ENCODE measurements around the gene UBALD2. TPM values are rescaled to one million over a fixed set of nuclear protein-coding genes. Genes with fewer than 3 reads are reported as not detected.
A peak's percentile ranks its signal among the peaks of the same experiment; 100 is the strongest.
"Not testable (repeated sequence)": the region's sequence is repeated elsewhere in the genome, so short reads cannot be mapped to it uniquely, and the experiment has no call there.

UBALD2 gene
- total RNA-seq, 1 donor, result 5.1 TPM

GRCh38 chr17:76252040-76252954 is 12.9 kb upstream of the UBALD2 start:
- no peaks in the 10 kb centered on the region for H3K79me2 ChIP-seq (ENCODE audit: insufficient read depth, low read length)
- DNase-seq (ENCODE audit: insufficient read length, low spot score, missing footprints), result peak; percentile 97
- H3K9me3 ChIP-seq (ENCODE audit: low read depth, low read length), result no peaks in the 10 kb centered on the region
- no peaks in the 10 kb centered on the region for H3K36me3 ChIP-seq (ENCODE audit: insufficient read depth, low read length)
- H2AFZ ChIP-seq (ENCODE audit: low read length), result peak overlapping the region; percentile 5
- TF ChIP-seq, protein P1, sequence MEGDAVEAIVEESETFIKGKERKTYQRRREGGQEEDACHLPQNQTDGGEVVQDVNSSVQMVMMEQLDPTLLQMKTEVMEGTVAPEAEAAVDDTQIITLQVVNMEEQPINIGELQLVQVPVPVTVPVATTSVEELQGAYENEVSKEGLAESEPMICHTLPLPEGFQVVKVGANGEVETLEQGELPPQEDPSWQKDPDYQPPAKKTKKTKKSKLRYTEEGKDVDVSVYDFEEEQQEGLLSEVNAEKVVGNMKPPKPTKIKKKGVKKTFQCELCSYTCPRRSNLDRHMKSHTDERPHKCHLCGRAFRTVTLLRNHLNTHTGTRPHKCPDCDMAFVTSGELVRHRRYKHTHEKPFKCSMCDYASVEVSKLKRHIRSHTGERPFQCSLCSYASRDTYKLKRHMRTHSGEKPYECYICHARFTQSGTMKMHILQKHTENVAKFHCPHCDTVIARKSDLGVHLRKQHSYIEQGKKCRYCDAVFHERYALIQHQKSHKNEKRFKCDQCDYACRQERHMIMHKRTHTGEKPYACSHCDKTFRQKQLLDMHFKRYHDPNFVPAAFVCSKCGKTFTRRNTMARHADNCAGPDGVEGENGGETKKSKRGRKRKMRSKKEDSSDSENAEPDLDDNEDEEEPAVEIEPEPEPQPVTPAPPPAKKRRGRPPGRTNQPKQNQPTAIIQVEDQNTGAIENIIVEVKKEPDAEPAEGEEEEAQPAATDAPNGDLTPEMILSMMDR (IDR thresholded peaks at IDR 0.05; ENCODE audit: extremely low read depth, low read depth, low read length), result no peak
- no peaks in the 10 kb centered on the region for H4K20me1 ChIP-seq (ENCODE audit: insufficient read depth, low read length)
- H3K4me2 ChIP-seq (ENCODE audit: insufficient read depth, low read length), result peak overlapping the region; percentile 60
- H3K27ac ChIP-seq (ENCODE audit: low read depth, low read length), result peak overlapping the region; percentile 89
- H3K27me3 ChIP-seq (ENCODE audit: insufficient read depth, low read length), result peaks cover 5% of the 10 kb centered on the region
- H3K4me1 ChIP-seq (ENCODE audit: insufficient read depth, low read length), result peaks cover 21% of the 10 kb centered on the region
- H3K4me3 ChIP-seq (ENCODE audit: insufficient read depth, low read length), result no peak overlapping the region

DNA sequence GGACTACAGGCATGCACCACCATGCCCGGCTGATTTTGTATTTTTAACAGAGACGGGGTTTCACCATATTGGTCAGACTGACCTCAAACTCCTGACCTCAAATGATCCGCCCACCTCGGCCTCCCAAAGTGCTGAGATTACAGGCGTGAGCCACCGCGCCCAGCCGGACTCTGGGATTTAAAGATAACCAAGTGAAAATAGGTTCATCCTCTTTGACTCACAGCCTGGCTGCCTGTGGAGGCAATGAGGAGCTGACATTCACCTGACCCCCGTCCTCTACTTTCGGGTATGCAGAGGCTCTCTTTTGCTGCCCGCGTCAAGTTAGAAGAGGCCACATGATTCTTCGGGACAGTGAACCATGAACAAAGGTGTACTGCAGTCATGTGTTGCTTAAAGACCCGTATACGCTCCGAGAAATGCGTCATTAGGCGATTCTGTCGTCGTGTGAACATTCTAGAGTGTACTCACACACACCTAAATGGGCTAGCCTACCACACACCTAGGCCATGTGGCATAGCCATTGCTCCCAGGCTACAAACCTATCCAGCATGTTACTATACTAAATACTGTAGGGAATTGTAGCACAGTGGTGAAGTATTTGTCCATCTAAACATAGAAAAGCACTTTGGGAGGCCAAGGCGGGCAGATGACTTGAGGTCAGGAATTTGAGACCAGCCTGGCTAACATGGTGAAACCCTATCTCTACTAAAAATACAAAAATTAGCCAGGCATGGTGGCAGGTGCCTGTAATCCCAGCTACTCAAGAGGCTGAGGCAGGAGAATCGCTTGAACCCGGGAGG is 12.0 kb upstream of the UBALD2 start:
- not testable (repeated sequence) for H2AFZ ChIP-seq (ENCODE audit: low read length); DNase-seq (ENCODE audit: insufficient read length, low spot score, missing footprints)

DNA sequence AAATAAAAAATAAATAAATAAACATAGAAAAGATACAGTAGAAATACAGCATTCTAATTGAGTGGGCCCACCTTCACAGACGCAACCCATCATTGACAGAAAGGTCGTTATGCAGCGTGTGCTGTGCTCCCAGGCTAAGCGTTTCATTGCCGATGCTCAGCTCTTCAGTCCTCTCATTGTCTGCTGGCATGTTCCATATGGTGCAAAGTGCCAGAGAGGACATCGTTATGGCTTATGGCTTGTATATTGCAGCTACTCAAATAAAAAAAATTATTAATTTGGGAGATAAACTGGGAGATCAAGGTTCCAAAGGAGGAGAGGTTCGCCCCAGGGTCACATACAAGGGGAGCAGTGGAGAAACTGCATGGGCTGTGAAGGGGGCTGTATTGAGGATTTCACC is 11.3 kb upstream of the UBALD2 start:
- Histone ChIP-seq H2AFZ (ENCODE audit: low read length) (no peak overlapping the region), H3K27ac (ENCODE audit: low read depth, low read length) (no peak overlapping the region), H3K4me2 (ENCODE audit: insufficient read depth, low read length) (no peak overlapping the region), H3K27me3 (ENCODE audit: insufficient read depth, low read length) (no peaks in the 10 kb centered on the region), H3K79me2 (ENCODE audit: insufficient read depth, low read length) (no peaks in the 10 kb centered on the region), H4K20me1 (ENCODE audit: insufficient read depth, low read length) (no peaks in the 10 kb centered on the region), H3K4me1 (ENCODE audit: insufficient read depth, low read length) (peaks cover 21% of the 10 kb centered on the region), H3K4me3 (ENCODE audit: insufficient read depth, low read length) (no peak overlapping the region), H3K9me3 (ENCODE audit: low read depth, low read length) (no peaks in the 10 kb centered on the region), H3K36me3 (ENCODE audit: insufficient read depth, low read length) (no peaks in the 10 kb centered on the region)
- TF ChIP-seq, protein P1 (IDR thresholded peaks at IDR 0.05; ENCODE audit: extremely low read depth, low read depth, low read length), result no peak
- no peak for DNase-seq (ENCODE audit: insufficient read length, low spot score, missing footprints)

More for the DNA sequence above, 12.0 kb upstream of the UBALD2 start:
- not testable (repeated sequence) for H3K27me3 ChIP-seq (ENCODE audit: insufficient read depth, low read length); H3K36me3 ChIP-seq (ENCODE audit: insufficient read depth, low read length); H3K79me2 ChIP-seq (ENCODE audit: insufficient read depth, low read length); H4K20me1 ChIP-seq (ENCODE audit: insufficient read depth, low read length); H3K9me3 ChIP-seq (ENCODE audit: low read depth, low read length); H3K4me3 ChIP-seq (ENCODE audit: insufficient read depth, low read length)
- peak overlapping the region; percentile 89 for H3K27ac ChIP-seq (ENCODE audit: low read depth, low read length)
- H3K4me2 ChIP-seq (ENCODE audit: insufficient read depth, low read length), result peak overlapping the region; percentile 60
- H3K4me1 ChIP-seq (ENCODE audit: insufficient read depth, low read length), result peaks cover 21% of the 10 kb centered on the region

- H3K9me3 ChIP-seq (ENCODE audit: low read depth, low read length), result no peaks in the 10 kb centered on the region
- DNase-seq (ENCODE audit: insufficient read length, low spot score, missing footprints), result no peak
- TF ChIP-seq, protein P1 (IDR thresholded peaks at IDR 0.05; ENCODE audit: extremely low read depth, low read depth, low read length), result no peak
- H3K27ac ChIP-seq (ENCODE audit: low read depth, low read length), result no peak overlapping the region
- no peak overlapping the region for H3K4me3 ChIP-seq (ENCODE audit: insufficient read depth, low read length)
- H3K27me3 ChIP-seq (ENCODE audit: insufficient read depth, low read length), result no peaks in the 10 kb centered on the region
- H3K4me1 ChIP-seq (ENCODE audit: insufficient read depth, low read length), result peaks cover 23% of the 10 kb centered on the region
- H3K79me2 ChIP-seq (ENCODE audit: insufficient read depth, low read length), result no peaks in the 10 kb centered on the region
- no peaks in the 10 kb centered on the region for H4K20me1 ChIP-seq (ENCODE audit: insufficient read depth, low read length)
- no peak overlapping the region for H3K4me2 ChIP-seq (ENCODE audit: insufficient read depth, low read length)
- no peak overlapping the region for H2AFZ ChIP-seq (ENCODE audit: low read length)
- H3K36me3 ChIP-seq (ENCODE audit: insufficient read depth, low read length), result no peaks in the 10 kb centered on the region
These were observed 10.9 kb upstream of the UBALD2 start for GRCh38 chr17:76254275-76254674.
